Measurements from ENCODE around the gene PAM. TPM values are rescaled to one million over a fixed set of nuclear protein-coding genes. Genes with fewer than 3 reads are reported as not detected.
"Not testable (repeated sequence)": the region's sequence is repeated elsewhere in the genome, so short reads cannot be mapped to it uniquely, and the experiment has no call there.

The PAM gene
- total RNA-seq, 2 experiments from 2014 or later: 15.1 to 16.1 TPM

- intact Hi-C loops (cut with DNase I, micrococcal nuclease): no loop called here
- no peaks in the 10 kb centered on the region for H3K4me1 Mint-ChIP-seq (ENCODE audit: low read depth)
- H3K4me3 Mint-ChIP-seq: no peak overlapping the region
- H3K27me3 Mint-ChIP-seq: no peaks in the 10 kb centered on the region
- H3K4me3 ChIP-seq (ENCODE audit: low read length): no peak overlapping the region
- no peak for TF ChIP-seq CTCF (IDR thresholded peaks at IDR 0.05)
- no peaks in the 10 kb centered on the region for H3K9me3 Mint-ChIP-seq
- H3K27ac ChIP-seq (ENCODE audit: low read depth in 1 of 2, low read length in 2 of 2): no peak overlapping the region
- H3K36me3 Mint-ChIP-seq (ENCODE audit: low read depth): peaks cover 6% of the 10 kb centered on the region
- POLR2A ChIA-PET: no interaction called here
- no peaks in the 10 kb centered on the region for H3K4me1 ChIP-seq (ENCODE audit: insufficient read depth, low read length)
- DNase-seq: no peak
- CTCF ChIA-PET: no interaction called here
- H3K27ac Mint-ChIP-seq: no peak overlapping the region
- no peak for ATAC-seq (ENCODE audit: poor library complexity)
- H3K9me3 ChIP-seq (ENCODE audit: control insufficient read depth in 1 of 2, insufficient read depth in 1 of 2, low read length in 2 of 2): no peaks in the 10 kb centered on the region
- no peaks in the 10 kb centered on the region for H3K36me3 ChIP-seq (ENCODE audit: insufficient read depth, low read length)
- no peaks in the 10 kb centered on the region for H3K27me3 ChIP-seq (ENCODE audit: control insufficient read depth in 1 of 2, insufficient read depth in 2 of 2, low read length in 2 of 2)
Measured at GRCh38 chr5:102902647-102903046, 147.5 kb downstream of the PAM start.

GRCh38 chr5:102903074-102903871 is 148.2 kb downstream of the PAM start:
- no peak for TF ChIP-seq CTCF (IDR thresholded peaks at IDR 0.05)
- H3K27me3 ChIP-seq (ENCODE audit: control insufficient read depth in 1 of 2, insufficient read depth in 2 of 2, low read length in 2 of 2): no peaks in the 10 kb centered on the region
- ChIA-PET CTCF (no interaction called here), POLR2A (no interaction called here)
- no peak overlapping the region for H3K27ac ChIP-seq (ENCODE audit: low read depth in 1 of 2, low read length in 2 of 2)
- H3K27me3 Mint-ChIP-seq: no peaks in the 10 kb centered on the region
- intact Hi-C loops (cut with DNase I, micrococcal nuclease): no loop called here
- DNase-seq (no peak), ATAC-seq (ENCODE audit: poor library complexity) (no peak)
- no peaks in the 10 kb centered on the region for H3K4me1 Mint-ChIP-seq (ENCODE audit: low read depth)
- peaks cover 6% of the 10 kb centered on the region for H3K36me3 Mint-ChIP-seq (ENCODE audit: low read depth)
- no peak overlapping the region for H3K4me3 Mint-ChIP-seq
- no peak overlapping the region for H3K4me3 ChIP-seq (ENCODE audit: low read length)
- H3K9me3 Mint-ChIP-seq: no peaks in the 10 kb centered on the region
- H3K27ac Mint-ChIP-seq: no peak overlapping the region
- H3K4me1 ChIP-seq (ENCODE audit: insufficient read depth, low read length): no peaks in the 10 kb centered on the region
- no peaks in the 10 kb centered on the region for H3K36me3 ChIP-seq (ENCODE audit: insufficient read depth, low read length)
- H3K9me3 ChIP-seq (ENCODE audit: control insufficient read depth in 1 of 2, insufficient read depth in 1 of 2, low read length in 2 of 2): no peaks in the 10 kb centered on the region

GRCh38 chr5:102905056-102905455 is 150.0 kb downstream of the PAM start:
- Histone ChIP-seq H3K27ac (ENCODE audit: low read depth in 1 of 2, low read length in 2 of 2) (no peak overlapping the region), H3K9me3 (ENCODE audit: control insufficient read depth in 1 of 2, insufficient read depth in 1 of 2, low read length in 2 of 2) (no peaks in the 10 kb centered on the region), H3K27me3 (ENCODE audit: control insufficient read depth in 1 of 2, insufficient read depth in 2 of 2, low read length in 2 of 2) (no peaks in the 10 kb centered on the region), H3K4me1 (ENCODE audit: insufficient read depth, low read length) (no peaks in the 10 kb centered on the region), H3K4me3 (ENCODE audit: low read length) (no peak overlapping the region), H3K36me3 (ENCODE audit: insufficient read depth, low read length) (no peaks in the 10 kb centered on the region)
- no peaks in the 10 kb centered on the region for H3K27me3 Mint-ChIP-seq
- ChIA-PET POLR2A (no interaction called here), CTCF (no interaction called here)
- peaks cover 6% of the 10 kb centered on the region for H3K36me3 Mint-ChIP-seq (ENCODE audit: low read depth)
- DNase-seq (no peak), ATAC-seq (ENCODE audit: poor library complexity) (no peak)
- H3K4me3 Mint-ChIP-seq: no peak overlapping the region
- H3K27ac Mint-ChIP-seq: no peak overlapping the region
- no peaks in the 10 kb centered on the region for H3K9me3 Mint-ChIP-seq
- H3K4me1 Mint-ChIP-seq (ENCODE audit: low read depth): no peaks in the 10 kb centered on the region
- no peak for TF ChIP-seq CTCF (IDR thresholded peaks at IDR 0.05)
- intact Hi-C loops (cut with DNase I, micrococcal nuclease): no loop called here

GRCh38 chr5:102907099-102907498 is 152.0 kb downstream of the PAM start:
- H3K36me3 Mint-ChIP-seq (ENCODE audit: low read depth); H3K4me1 ChIP-seq (ENCODE audit: insufficient read depth, low read length); H3K27me3 Mint-ChIP-seq; H3K27ac Mint-ChIP-seq; DNase-seq; H3K36me3 ChIP-seq (ENCODE audit: insufficient read depth, low read length); intact Hi-C loops (cut with DNase I, micrococcal nuclease); H3K9me3 Mint-ChIP-seq; H3K27me3 ChIP-seq (ENCODE audit: control insufficient read depth in 1 of 2, insufficient read depth in 2 of 2, low read length in 2 of 2); H3K27ac ChIP-seq (ENCODE audit: low read depth in 1 of 2, low read length in 2 of 2); ATAC-seq (ENCODE audit: poor library complexity); H3K9me3 ChIP-seq (ENCODE audit: control insufficient read depth in 1 of 2, insufficient read depth in 1 of 2, low read length in 2 of 2); H3K4me1 Mint-ChIP-seq (ENCODE audit: low read depth); CTCF ChIA-PET; H3K4me3 Mint-ChIP-seq; H3K4me3 ChIP-seq (ENCODE audit: low read length): not testable (repeated sequence)
- POLR2A ChIA-PET: interaction anchor here (0.6 kb wide), 1 partner anchor 95 kb away, joined by 4 read pairs; no protein-coding TSS in a partner anchor

Data from CD4-positive, alpha-beta T cell (primary cell).